ENCODE results near the gene TECTB.

The TECTB gene

DNA sequence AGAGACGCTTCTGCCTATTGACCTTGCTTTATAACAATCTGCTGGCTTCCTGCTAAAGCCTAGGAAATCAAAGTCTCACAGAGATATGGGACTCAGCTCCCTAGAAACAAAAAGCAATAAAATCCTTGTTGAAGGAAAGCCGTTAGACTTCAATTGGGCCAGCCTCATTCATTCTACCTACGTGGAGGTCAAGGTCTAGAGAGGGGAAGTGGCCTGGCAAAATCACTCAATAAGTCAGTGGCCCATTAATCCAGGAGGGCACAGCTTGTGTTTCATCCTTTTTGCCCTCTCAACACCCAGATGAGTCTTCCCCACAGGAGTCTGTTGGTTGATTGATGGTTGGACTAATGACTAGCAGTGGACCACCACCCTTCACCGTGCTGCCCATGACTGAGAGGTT lies 50.3 kb downstream of the TECTB start:
- Histone ChIP-seq H3K36me3 (ENCODE audit: control insufficient read depth, low read length) (no peaks in the 10 kb centered on the region), H3F3A (ENCODE audit: control insufficient read depth, insufficient read depth) (no peaks in the 10 kb centered on the region), H4K20me1 (ENCODE audit: control insufficient read depth, insufficient read depth, low read depth, low read length) (no peaks in the 10 kb centered on the region), H3K9me3 (ENCODE audit: control insufficient read depth, insufficient read depth, low read length) (no peaks in the 10 kb centered on the region), H3K4me3 (ENCODE audit: low read length) (no peak overlapping the region), H3K4me2 (ENCODE audit: low read length) (no peak overlapping the region), H3K27me3 (ENCODE audit: control insufficient read depth, low read length) (peaks cover 14% of the 10 kb centered on the region), H3K79me2 (ENCODE audit: control insufficient read depth, low read length) (no peaks in the 10 kb centered on the region), H3K4me1 (ENCODE audit: control insufficient read depth, low read length) (no peaks in the 10 kb centered on the region), H3K27ac (ENCODE audit: low read depth, low read length) (no peak overlapping the region), H3K9me2 (replicated peaks; ENCODE audit: control insufficient read depth, low read length) (no peaks in the 10 kb centered on the region)
- TF ChIP-seq, protein P1, sequence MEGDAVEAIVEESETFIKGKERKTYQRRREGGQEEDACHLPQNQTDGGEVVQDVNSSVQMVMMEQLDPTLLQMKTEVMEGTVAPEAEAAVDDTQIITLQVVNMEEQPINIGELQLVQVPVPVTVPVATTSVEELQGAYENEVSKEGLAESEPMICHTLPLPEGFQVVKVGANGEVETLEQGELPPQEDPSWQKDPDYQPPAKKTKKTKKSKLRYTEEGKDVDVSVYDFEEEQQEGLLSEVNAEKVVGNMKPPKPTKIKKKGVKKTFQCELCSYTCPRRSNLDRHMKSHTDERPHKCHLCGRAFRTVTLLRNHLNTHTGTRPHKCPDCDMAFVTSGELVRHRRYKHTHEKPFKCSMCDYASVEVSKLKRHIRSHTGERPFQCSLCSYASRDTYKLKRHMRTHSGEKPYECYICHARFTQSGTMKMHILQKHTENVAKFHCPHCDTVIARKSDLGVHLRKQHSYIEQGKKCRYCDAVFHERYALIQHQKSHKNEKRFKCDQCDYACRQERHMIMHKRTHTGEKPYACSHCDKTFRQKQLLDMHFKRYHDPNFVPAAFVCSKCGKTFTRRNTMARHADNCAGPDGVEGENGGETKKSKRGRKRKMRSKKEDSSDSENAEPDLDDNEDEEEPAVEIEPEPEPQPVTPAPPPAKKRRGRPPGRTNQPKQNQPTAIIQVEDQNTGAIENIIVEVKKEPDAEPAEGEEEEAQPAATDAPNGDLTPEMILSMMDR (IDR thresholded peaks at IDR 0.05; ENCODE audit: low read depth, low read length, poor library complexity, severe bottlenecking) = no peak
- TF ChIP-seq EZH2phosphoT487 (IDR thresholded peaks at IDR 0.05; ENCODE audit: borderline replicate concordance, low read length) = no peak

DNA sequence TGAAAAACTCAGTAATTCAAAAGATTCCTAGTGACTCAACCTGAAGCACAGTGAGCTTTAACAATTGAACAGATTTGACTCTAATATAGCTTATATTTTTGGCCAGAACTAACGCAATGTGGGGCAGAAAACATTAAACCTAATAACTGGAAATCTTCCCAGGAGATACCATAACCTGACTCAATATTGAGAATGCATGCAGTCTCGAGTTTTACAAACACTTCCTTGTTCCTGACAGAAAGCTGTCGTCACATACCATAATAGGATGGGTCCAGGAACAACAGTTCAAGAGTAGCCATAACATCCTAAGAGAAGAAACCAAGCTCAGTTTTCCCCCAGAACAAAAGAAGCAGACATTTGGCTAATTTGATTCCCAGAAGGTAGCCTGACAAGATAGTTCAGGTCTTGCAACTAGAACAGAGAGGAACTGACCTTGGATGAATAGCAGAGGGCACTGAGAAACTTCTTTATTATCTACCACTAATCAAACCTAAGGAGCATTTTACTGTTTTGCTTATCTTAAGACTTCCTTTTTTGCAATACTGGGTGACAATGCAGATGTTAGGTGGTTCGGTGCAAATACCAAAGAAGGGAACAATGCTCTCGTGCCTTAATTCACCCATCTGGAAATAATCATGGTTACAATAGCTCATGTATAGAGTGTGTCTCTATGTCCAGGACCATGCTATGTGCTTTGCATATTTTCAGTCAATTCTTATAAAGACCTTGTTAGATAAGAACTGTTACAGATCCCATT lies 52.1 kb downstream of the TECTB start:
- no peak for TF ChIP-seq EZH2phosphoT487 (IDR thresholded peaks at IDR 0.05; ENCODE audit: borderline replicate concordance, low read length)
- Histone ChIP-seq H3K36me3 (ENCODE audit: control insufficient read depth, low read length) (no peaks in the 10 kb centered on the region), H4K20me1 (ENCODE audit: control insufficient read depth, insufficient read depth, low read depth, low read length) (no peaks in the 10 kb centered on the region), H3K9me2 (replicated peaks; ENCODE audit: control insufficient read depth, low read length) (no peaks in the 10 kb centered on the region), H3K4me1 (ENCODE audit: control insufficient read depth, low read length) (no peaks in the 10 kb centered on the region), H3K4me3 (ENCODE audit: low read length) (no peak overlapping the region), H3K27ac (ENCODE audit: low read depth, low read length) (no peak overlapping the region), H3K9me3 (ENCODE audit: control insufficient read depth, insufficient read depth, low read length) (no peaks in the 10 kb centered on the region), H3K27me3 (ENCODE audit: control insufficient read depth, low read length) (peaks cover 14% of the 10 kb centered on the region), H3F3A (ENCODE audit: control insufficient read depth, insufficient read depth) (no peaks in the 10 kb centered on the region), H3K79me2 (ENCODE audit: control insufficient read depth, low read length) (no peaks in the 10 kb centered on the region), H3K4me2 (ENCODE audit: low read length) (no peak overlapping the region)

DNA sequence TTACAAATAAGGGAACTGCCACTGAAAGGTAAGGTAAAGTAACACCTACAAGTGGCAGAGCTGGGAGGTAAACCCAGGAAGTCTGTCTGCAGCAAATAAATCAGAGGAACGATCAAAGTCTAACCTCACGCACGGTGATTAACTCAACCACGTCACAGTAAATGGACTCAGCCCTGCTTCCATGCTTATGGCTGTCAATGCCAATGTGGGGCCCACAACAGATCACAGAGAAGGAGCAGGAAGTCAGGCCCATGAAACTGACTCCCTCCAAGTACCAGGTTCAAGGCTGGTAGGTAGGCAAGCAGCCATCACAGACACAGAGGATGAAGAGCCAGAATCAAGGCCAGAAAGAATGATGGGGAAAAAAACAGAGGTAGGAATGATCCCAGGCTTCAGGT lies 52.7 kb downstream of the TECTB start:
- Histone ChIP-seq H4K20me1 (ENCODE audit: control insufficient read depth, insufficient read depth, low read depth, low read length) (no peaks in the 10 kb centered on the region), H3K4me3 (ENCODE audit: low read length) (no peak overlapping the region), H3F3A (ENCODE audit: control insufficient read depth, insufficient read depth) (no peaks in the 10 kb centered on the region), H3K4me2 (ENCODE audit: low read length) (no peak overlapping the region), H3K27me3 (ENCODE audit: control insufficient read depth, low read length) (peaks cover 14% of the 10 kb centered on the region; the same call in 1 of the 2 replicates), H3K36me3 (ENCODE audit: control insufficient read depth, low read length) (no peaks in the 10 kb centered on the region), H3K4me1 (ENCODE audit: control insufficient read depth, low read length) (no peaks in the 10 kb centered on the region), H3K79me2 (ENCODE audit: control insufficient read depth, low read length) (no peaks in the 10 kb centered on the region), H3K9me3 (ENCODE audit: control insufficient read depth, insufficient read depth, low read length) (no peaks in the 10 kb centered on the region), H3K9me2 (replicated peaks; ENCODE audit: control insufficient read depth, low read length) (no peaks in the 10 kb centered on the region), H3K27ac (ENCODE audit: low read depth, low read length) (no peak overlapping the region)
- TF ChIP-seq, protein P1 (IDR thresholded peaks at IDR 0.05; ENCODE audit: low read depth, low read length, poor library complexity, severe bottlenecking) = no peak
- TF ChIP-seq EZH2phosphoT487 (IDR thresholded peaks at IDR 0.05; ENCODE audit: borderline replicate concordance, low read length) = no peak

DNA sequence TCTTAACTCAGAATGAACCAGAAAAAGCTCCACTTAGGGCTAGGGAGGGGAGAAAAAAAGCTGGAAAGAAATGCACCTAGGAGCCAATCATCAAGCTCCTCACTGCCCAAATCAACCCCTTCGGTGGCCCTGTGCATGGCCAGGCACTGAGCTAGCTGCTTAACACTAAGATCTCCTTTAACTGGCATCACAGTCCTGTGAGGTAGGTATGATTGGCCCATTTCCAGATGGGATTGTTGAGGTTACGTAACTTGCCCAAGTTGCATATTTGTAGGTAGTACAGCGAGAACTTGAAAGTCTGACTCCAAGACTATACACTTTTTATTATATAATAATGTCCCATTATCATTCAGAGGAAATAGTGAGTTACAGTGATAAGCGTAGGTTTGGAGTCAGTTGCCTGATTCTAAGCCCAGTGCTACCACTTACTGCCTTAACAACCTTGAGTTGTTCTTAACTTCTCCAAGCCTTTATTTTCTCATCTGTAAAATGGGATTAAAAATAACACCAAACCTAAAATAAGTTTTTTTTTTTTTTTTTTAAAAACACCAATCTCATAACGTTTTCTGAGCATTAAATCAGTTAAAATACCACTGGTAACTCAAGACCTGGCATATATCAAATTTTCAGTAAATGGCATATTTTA lies 53.5 kb downstream of the TECTB start:
- H4K20me1 ChIP-seq (ENCODE audit: control insufficient read depth, insufficient read depth, low read depth, low read length) = no peaks in the 10 kb centered on the region
- H3K9me3 ChIP-seq (ENCODE audit: control insufficient read depth, insufficient read depth, low read length) = no peaks in the 10 kb centered on the region
- H3K4me3 ChIP-seq (ENCODE audit: low read length) = no peak overlapping the region
- H3K79me2 ChIP-seq (ENCODE audit: control insufficient read depth, low read length) = no peaks in the 10 kb centered on the region
- peaks cover 14% of the 10 kb centered on the region; the same call in 1 of the 2 replicates for H3K27me3 ChIP-seq (ENCODE audit: control insufficient read depth, low read length)
- TF ChIP-seq EZH2phosphoT487 (IDR thresholded peaks at IDR 0.05; ENCODE audit: borderline replicate concordance, low read length) = no peak
- TF ChIP-seq, protein P1 (IDR thresholded peaks at IDR 0.05; ENCODE audit: low read depth, low read length, poor library complexity, severe bottlenecking) = no peak
- no peak overlapping the region for H3K4me2 ChIP-seq (ENCODE audit: low read length)
- H3K36me3 ChIP-seq (ENCODE audit: control insufficient read depth, low read length) = no peaks in the 10 kb centered on the region
- no peak overlapping the region for H3K27ac ChIP-seq (ENCODE audit: low read depth, low read length)
- no peaks in the 10 kb centered on the region for H3F3A ChIP-seq (ENCODE audit: control insufficient read depth, insufficient read depth)
- no peaks in the 10 kb centered on the region for H3K9me2 ChIP-seq (replicated peaks; ENCODE audit: control insufficient read depth, low read length)
- no peaks in the 10 kb centered on the region for H3K4me1 ChIP-seq (ENCODE audit: control insufficient read depth, low read length)
